C4-2B (cell line): ENCODE measurements around the gene FBXW5.

ENCODE experiments used
- H3K27ac ChIP-seq: fragments of 450-650 bp; 2 replicates; pipeline ENCODE4 v1.5.1; 2017
- CTCF ChIP-seq: fragments of 450-650 bp; conservative IDR thresholded peaks from 2 replicates; pipeline ENCODE4 v1.5.1; 2017; ENCODE audit warnings: mild to moderate bottlenecking
- ZFX ChIP-seq: fragments of 450-650 bp; IDR thresholded peaks from 2 replicates; pipeline ENCODE4 v1.6.1; 2017

The FBXW5 gene

GRCh38 chr9:136936645-136937170 lies 7.8 kb downstream of the FBXW5 start:
- H3K27ac ChIP-seq: no peak overlapping the region
- TF ChIP-seq CTCF: no peak
- TF ChIP-seq ZFX: no peak

GRCh38 chr9:136935651-136936050 lies 8.9 kb downstream of the FBXW5 start:
- no peak overlapping the region for H3K27ac ChIP-seq
- TF ChIP-seq ZFX (no peak), CTCF (no peak)

- no peak overlapping the region for H3K27ac ChIP-seq
- TF ChIP-seq CTCF: no peak
- TF ChIP-seq ZFX: no peak
Measured at GRCh38 chr9:136934277-136934676, 10.3 kb downstream of the FBXW5 start.

- TF ChIP-seq CTCF (no peak), ZFX (no peak)
- H3K27ac ChIP-seq: no peak overlapping the region
Measured at GRCh38 chr9:136931611-136932130, 12.9 kb downstream of the FBXW5 start.

GRCh38 chr9:136930014-136930413 lies 14.5 kb downstream of the FBXW5 start:
- TF ChIP-seq CTCF (no peak), ZFX (no peak)
- H3K27ac ChIP-seq: no peak overlapping the region

GRCh38 chr9:136928591-136928990 lies 15.9 kb downstream of the FBXW5 start:
- no peak overlapping the region for H3K27ac ChIP-seq
- TF ChIP-seq CTCF: no peak
- no peak for TF ChIP-seq ZFX

GRCh38 chr9:136927343-136928271 lies 16.9 kb downstream of the FBXW5 start:
- TF ChIP-seq ZFX (no peak), CTCF (no peak)
- no peak overlapping the region for H3K27ac ChIP-seq
